ENCODE measurements around the gene ANKRD39. TPM values are rescaled to one million over a fixed set of nuclear protein-coding genes. Genes with fewer than 3 reads are reported as not detected.

ANKRD39 gene
- total RNA-seq, result 5.2 and 5.9 TPM in 2 replicates

GRCh38 chr2:96857667-96858372, at the start of gene ANKRD39:
Gene ANKRD39 (minus strand): TSS chr2:96858016. CDS start chr2:96857987, 29 bp downstream.

GRCh38 chr2:96869822-96870625, 12.2 kb upstream of the ANKRD39 start, which contains the start of gene SEMA4C:
Gene SEMA4C (minus strand): TSS chr2:96870080. CDS start chr2:96867886, 2,194 bp downstream.

GRCh38 chr2:96843538-96844268, 14.1 kb downstream of the ANKRD39 start, which contains the start of gene ANKRD23:
Gene ANKRD23 (minus strand): TSS chr2:96844021. CDS start chr2:96843992, 29 bp downstream.

GRCh38 chr2:96816127-96816835, 41.5 kb downstream of the ANKRD39 start, which contains the start of gene CNNM3:
Gene CNNM3 (plus strand): TSS chr2:96816268. CDS start chr2:96816278, 10 bp downstream.

Small RNAs within 50 kb of the gene (small RNA-seq; reads per million reads assigned to genes)
- not detected for gene MIR3127

Other genes with a start within 250 kb of the ANKRD39 start
- gene KANSL3, start 219.7 kb downstream of the ANKRD39 start, total RNA-seq, result 45.1 and 45.9 TPM in 2 replicates
- 0.54 and 0.91 TPM in 2 replicates for gene FER1L5, start 215.3 kb downstream of the ANKRD39 start, total RNA-seq
- gene LMAN2L, start 118.0 kb downstream of the ANKRD39 start, total RNA-seq, result 16.9 and 17.1 TPM in 2 replicates
- 3.8 and 4.5 TPM in 2 replicates for gene CNNM4, start 97.1 kb downstream of the ANKRD39 start, total RNA-seq
- gene CNNM3, start 41.7 kb downstream of the ANKRD39 start, total RNA-seq, result 6.1 and 6.8 TPM in 2 replicates
- 1.6 and 3.0 TPM in 2 replicates for gene ANKRD23, start 14.0 kb downstream of the ANKRD39 start, total RNA-seq
- gene SEMA4C, start 12.1 kb upstream of the ANKRD39 start, total RNA-seq, result 17.2 and 20.4 TPM in 2 replicates
- gene FAM178B, start 128.6 kb upstream of the ANKRD39 start, total RNA-seq, result under 0.01 TPM in 1 of 2 replicates, not detected in the other
- gene FAHD2B, start 236.9 kb upstream of the ANKRD39 start, total RNA-seq, result 6.3 and 9.3 TPM in 2 replicates

Data from articular chondrocyte of knee joint (primary cell).